Left renal cortex interstitium (tissue), 4 donors: ENCODE data around the gene PATL2. TPM values are rescaled to one million over a fixed set of nuclear protein-coding genes. Genes with fewer than 3 reads are reported as not detected.
"Not testable (repeated sequence)": the region's sequence is repeated elsewhere in the genome, so short reads cannot be mapped to it uniquely, and the experiment has no call there.

ENCODE experiments used
- DNase-seq, 4 donors: peaks; one replicate each; pipeline ENCODE4 v3.0.0-alpha.2; 2013; ENCODE audit warnings: low read depth in 4 of 4, low spot score in 2 of 4, missing footprints in 1 of 4
- polyA plus RNA-seq, 4 donors: library from polyadenylated mRNA; unstranded; fragments of 120-200 nt; gene quantifications; one replicate each; pipeline ENCODE4 v1.2.1, GENCODE V29; 2013; ENCODE audit not compliant: insufficient read length in 4 of 4

The PATL2 gene
- polyA plus RNA-seq, 4 donors = 0.76 to 1.9 (median 1.2) TPM; not detected in 1

GRCh38 chr15:44656913-44657312, 54.2 kb downstream of the PATL2 start:
- no peak for DNase-seq

- DNase-seq = no peak
Observed at GRCh38 chr15:44656298-44656697, 54.8 kb downstream of the PATL2 start.

GRCh38 chr15:44654858-44655257, 56.3 kb downstream of the PATL2 start:
- no peak for DNase-seq

- no peak for DNase-seq
Observed at GRCh38 chr15:44647637-44648036, 63.5 kb downstream of the PATL2 start.

GRCh38 chr15:44647036-44647435, 64.1 kb downstream of the PATL2 start:
- DNase-seq = no peak

GRCh38 chr15:44646460-44646859, 64.7 kb downstream of the PATL2 start:
- no peak for DNase-seq

- DNase-seq = no peak
Observed at GRCh38 chr15:44641651-44642050, 69.5 kb downstream of the PATL2 start.

GRCh38 chr15:44636976-44637375, 74.1 kb downstream of the PATL2 start:
- DNase-seq = no peak

GRCh38 chr15:44633603-44634002, 77.5 kb downstream of the PATL2 start:
- no peak for DNase-seq

- not testable (repeated sequence) for DNase-seq
Observed at GRCh38 chr15:44625286-44625685, 85.8 kb downstream of the PATL2 start.

- DNase-seq = no peak
Observed at GRCh38 chr15:44623178-44623577, 87.9 kb downstream of the PATL2 start.

- no peak for DNase-seq
Observed at GRCh38 chr15:44620081-44620480, 91.0 kb downstream of the PATL2 start.

- DNase-seq = no peak
Observed at GRCh38 chr15:44616974-44617373, 94.1 kb downstream of the PATL2 start.

Other genes starting within 250 kb of the PATL2 start
- gene EIF3J, start 174.2 kb downstream of the PATL2 start, polyA plus RNA-seq = 100 to 1,000 TPM in 2 of 4 donors, 10 to 100 TPM in 2; 91.9 to 131 (median 108) TPM
- gene SPG11, start 47.7 kb downstream of the PATL2 start, polyA plus RNA-seq = 10 to 100 TPM; 59.7 to 92.8 (median 75.8) TPM
- gene B2M, start 194 bp upstream of the PATL2 start, polyA plus RNA-seq = 1,000 to 10,000 TPM in 1 of 4 donors, 100 to 1,000 TPM in 3; 664 to 1,198 (median 839) TPM
- gene TRIM69, start 25.2 kb upstream of the PATL2 start, polyA plus RNA-seq = 10 to 100 TPM; 19.7 to 27.8 (median 25.1) TPM
- gene TERB2, start 245.4 kb upstream of the PATL2 start, polyA plus RNA-seq = not detected